Endothelial cell (in vitro differentiated cells): ENCODE measurements around the gene WNK2. TPM values are rescaled to one million over a fixed set of nuclear protein-coding genes. Genes with fewer than 3 reads are reported as not detected.

Source experiments
- DNase-seq: peaks from one replicate; pipeline ENCODE4 v3.0.0; 2021; ENCODE audit warnings: low spot score
- H3K27ac Mint-ChIP-seq: one replicate; pipeline ENCODE4 v1.8.0; 2021; ENCODE audit warnings: mixed read lengths, inconsistent platforms; ENCODE audit not compliant: unreplicated experiment
- H3K27me3 Mint-ChIP-seq: one replicate; pipeline ENCODE4 v1.8.0; 2021; ENCODE audit warnings: mild to moderate bottlenecking, moderate library complexity, mixed read lengths, inconsistent platforms; ENCODE audit not compliant: unreplicated experiment
- H3K36me3 Mint-ChIP-seq: one replicate; pipeline ENCODE4 v1.8.0; 2021; ENCODE audit warnings: mild to moderate bottlenecking, low read depth, mixed read lengths, inconsistent platforms; ENCODE audit not compliant: unreplicated experiment
- H3K4me1 Mint-ChIP-seq: one replicate; pipeline ENCODE4 v1.8.0; 2021; ENCODE audit warnings: mild to moderate bottlenecking, mixed read lengths, inconsistent platforms; ENCODE audit not compliant: unreplicated experiment
- H3K4me3 Mint-ChIP-seq: one replicate; pipeline ENCODE4 v1.8.0; 2021; ENCODE audit warnings: mild to moderate bottlenecking, mixed read lengths, inconsistent platforms; ENCODE audit not compliant: unreplicated experiment
- H3K9me3 Mint-ChIP-seq: one replicate; pipeline ENCODE4 v1.8.0; 2021; ENCODE audit warnings: mixed read lengths, inconsistent platforms; ENCODE audit not compliant: unreplicated experiment
- CTCF ChIP-seq: fragments of 200-600 bp; sonication (generic); IDR thresholded peaks from one replicate; pipeline ENCODE4 v1.5.0; 2021; ENCODE audit warnings: antibody characterized with exemption; ENCODE audit not compliant: unreplicated experiment
- total RNA-seq: library from RNA; stranded (reverse); fragmentation: NEBNext Ultra II Directional; extraction: Animal tissue kit (Norgen Biotek cat#: 25700); gene quantifications from one replicate; pipeline ENCODE4 v1.2.1, GENCODE V29; 2021; ENCODE audit not compliant: unreplicated experiment

The WNK2 gene
- total RNA-seq, 1 donor from 2014 or later, result 0.82 TPM

- no peaks in the 10 kb centered on the region for H3K36me3 Mint-ChIP-seq
- H3K4me1 Mint-ChIP-seq, result no peaks in the 10 kb centered on the region
- H3K27ac Mint-ChIP-seq, result no peak overlapping the region
- TF ChIP-seq CTCF, result no peak
- H3K27me3 Mint-ChIP-seq, result peaks cover 24% of the 10 kb centered on the region
- DNase-seq, result no peak
- no peaks in the 10 kb centered on the region for H3K9me3 Mint-ChIP-seq
- no peak overlapping the region for H3K4me3 Mint-ChIP-seq
Measured at GRCh38 chr9:93188426-93189368, 4.8 kb downstream of the WNK2 start.

GRCh38 chr9:93189369-93190132 lies 5.6 kb downstream of the WNK2 start:
- no peak for DNase-seq
- no peak for TF ChIP-seq CTCF
- no peaks in the 10 kb centered on the region for H3K36me3 Mint-ChIP-seq
- no peak overlapping the region for H3K4me3 Mint-ChIP-seq
- H3K27me3 Mint-ChIP-seq, result peaks cover 24% of the 10 kb centered on the region
- H3K9me3 Mint-ChIP-seq, result no peaks in the 10 kb centered on the region
- H3K4me1 Mint-ChIP-seq, result no peaks in the 10 kb centered on the region
- no peak overlapping the region for H3K27ac Mint-ChIP-seq

GRCh38 chr9:93190133-93190525 lies 6.2 kb downstream of the WNK2 start:
- no peaks in the 10 kb centered on the region for H3K36me3 Mint-ChIP-seq

GRCh38 chr9:93190656-93191353 lies 6.9 kb downstream of the WNK2 start:
- H3K27me3 Mint-ChIP-seq, result peaks cover 24% of the 10 kb centered on the region
- no peaks in the 10 kb centered on the region for H3K4me1 Mint-ChIP-seq
- H3K4me3 Mint-ChIP-seq, result no peak overlapping the region
- no peaks in the 10 kb centered on the region for H3K9me3 Mint-ChIP-seq
- DNase-seq, result no peak
- no peak overlapping the region for H3K27ac Mint-ChIP-seq
- TF ChIP-seq CTCF, result no peak
- no peaks in the 10 kb centered on the region for H3K36me3 Mint-ChIP-seq

More at GRCh38 chr9:93190133-93190525, 6.2 kb downstream of the WNK2 start:
- Mint-ChIP-seq H3K9me3 (no peaks in the 10 kb centered on the region), H3K27me3 (peaks cover 24% of the 10 kb centered on the region), H3K27ac (no peak overlapping the region), H3K4me3 (no peak overlapping the region), H3K4me1 (no peaks in the 10 kb centered on the region)
- no peak for DNase-seq
- no peak for TF ChIP-seq CTCF
